ENCODE data around the gene NCSTN.
A peak's percentile ranks its signal among the peaks of the same experiment; 100 is the strongest.

The NCSTN gene

GRCh38 chr1:160342953-160343869 lies at the start of gene NCSTN, which contains the start of gene COPA:
TSS of gene NCSTN (plus strand) at chr1:160343383. CDS start at chr1:160343397, 14 bp downstream.
TSS of gene COPA (minus strand) at chr1:160343250. CDS start at chr1:160343170, 80 bp downstream.
- DNase-seq: peak; percentile 70

- no peak for DNase-seq
These were observed 47.1 kb upstream of the NCSTN start for GRCh38 chr1:160296036-160296435.

- no peak for DNase-seq
These were observed 43.0 kb upstream of the NCSTN start for GRCh38 chr1:160300173-160300572.

- DNase-seq: no peak
These were observed 35.9 kb upstream of the NCSTN start for GRCh38 chr1:160307118-160307791.

- DNase-seq: no peak
These were observed 34.6 kb upstream of the NCSTN start for GRCh38 chr1:160308451-160309184.

GRCh38 chr1:160309185-160309557 lies 34.0 kb upstream of the NCSTN start:
- no peak for DNase-seq

GRCh38 chr1:160309571-160309970 lies 33.6 kb upstream of the NCSTN start:
- DNase-seq: no peak

- no peak for DNase-seq
These were observed 27.8 kb upstream of the NCSTN start for GRCh38 chr1:160315359-160315758.

GRCh38 chr1:160322831-160323230 lies 20.4 kb upstream of the NCSTN start:
- no peak for DNase-seq

- DNase-seq: peak; percentile 94
These were observed 17.9 kb upstream of the NCSTN start for GRCh38 chr1:160325252-160325651.

GRCh38 chr1:160326418-160326817 lies 16.8 kb upstream of the NCSTN start:
- DNase-seq: no peak

GRCh38 chr1:160328184-160328583 lies 15.0 kb upstream of the NCSTN start:
- no peak for DNase-seq

GRCh38 chr1:160330119-160330518 lies 13.1 kb upstream of the NCSTN start:
- no peak for DNase-seq

- DNase-seq: no peak
These were observed 10.7 kb upstream of the NCSTN start for GRCh38 chr1:160332516-160332915.

GRCh38 chr1:160338580-160338979 lies 4.6 kb upstream of the NCSTN start:
- DNase-seq: no peak

GRCh38 chr1:160340146-160340545 lies 3.0 kb upstream of the NCSTN start:
- DNase-seq: no peak

- no peak for DNase-seq
These were observed 2.3 kb upstream of the NCSTN start for GRCh38 chr1:160340866-160341265.

GRCh38 chr1:160342526-160342925 lies 657 bp upstream of the NCSTN start:
- no peak for DNase-seq

GRCh38 chr1:160344241-160344640 lies 1.1 kb downstream of the NCSTN start:
- DNase-seq: no peak

- no peak for DNase-seq
These were observed 1.8 kb downstream of the NCSTN start for GRCh38 chr1:160344936-160345335.

- DNase-seq: no peak
These were observed 3.3 kb downstream of the NCSTN start for GRCh38 chr1:160346463-160346862.

GRCh38 chr1:160346958-160347357 lies 3.8 kb downstream of the NCSTN start:
- no peak for DNase-seq

GRCh38 chr1:160351629-160352028 lies 8.4 kb downstream of the NCSTN start:
- DNase-seq: no peak

All from NCI-H2029 treated with DMSO at 0.1 percent for 48 hours (cell line).